ENCODE data around the gene AMOT.

DNA sequence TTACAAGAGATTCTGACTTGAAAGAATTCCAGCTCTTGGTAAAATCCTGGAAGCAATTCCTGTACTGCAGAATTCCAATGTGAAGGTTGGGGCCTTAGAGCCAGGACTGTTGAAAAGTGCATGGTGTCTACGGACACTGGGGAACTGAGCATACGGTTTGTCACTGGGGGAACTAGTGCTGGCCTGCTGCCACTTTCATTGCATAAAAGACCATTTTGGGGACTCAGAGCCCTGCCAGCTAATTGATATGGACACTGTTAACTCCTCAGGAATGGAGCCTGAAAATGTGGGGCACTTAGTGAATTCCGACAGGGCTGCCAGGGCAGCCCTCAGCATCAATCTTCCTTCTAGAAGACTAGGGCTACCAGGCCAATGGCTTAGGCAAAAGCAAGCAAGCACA, 55.9 kb downstream of the AMOT start:
- TF ChIP-seq, protein P1, sequence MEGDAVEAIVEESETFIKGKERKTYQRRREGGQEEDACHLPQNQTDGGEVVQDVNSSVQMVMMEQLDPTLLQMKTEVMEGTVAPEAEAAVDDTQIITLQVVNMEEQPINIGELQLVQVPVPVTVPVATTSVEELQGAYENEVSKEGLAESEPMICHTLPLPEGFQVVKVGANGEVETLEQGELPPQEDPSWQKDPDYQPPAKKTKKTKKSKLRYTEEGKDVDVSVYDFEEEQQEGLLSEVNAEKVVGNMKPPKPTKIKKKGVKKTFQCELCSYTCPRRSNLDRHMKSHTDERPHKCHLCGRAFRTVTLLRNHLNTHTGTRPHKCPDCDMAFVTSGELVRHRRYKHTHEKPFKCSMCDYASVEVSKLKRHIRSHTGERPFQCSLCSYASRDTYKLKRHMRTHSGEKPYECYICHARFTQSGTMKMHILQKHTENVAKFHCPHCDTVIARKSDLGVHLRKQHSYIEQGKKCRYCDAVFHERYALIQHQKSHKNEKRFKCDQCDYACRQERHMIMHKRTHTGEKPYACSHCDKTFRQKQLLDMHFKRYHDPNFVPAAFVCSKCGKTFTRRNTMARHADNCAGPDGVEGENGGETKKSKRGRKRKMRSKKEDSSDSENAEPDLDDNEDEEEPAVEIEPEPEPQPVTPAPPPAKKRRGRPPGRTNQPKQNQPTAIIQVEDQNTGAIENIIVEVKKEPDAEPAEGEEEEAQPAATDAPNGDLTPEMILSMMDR (IDR thresholded peaks at IDR 0.05; ENCODE audit: low read depth, low read length): no peak
- TF ChIP-seq POLR2A (IDR thresholded peaks at IDR 0.05; ENCODE audit: extremely low read depth, insufficient read length): no peak
- no peak for TF ChIP-seq MYC (IDR thresholded peaks at IDR 0.05; ENCODE audit: low read depth, low read length)

Measured in NB4 (cell line).